NCI-H446 treated with DMSO at 0.1 percent for 48 hours (cell line): ENCODE data around the gene PLPPR1.
A peak's percentile ranks its signal among the peaks of the same experiment; 100 is the strongest.

Experiments used
- DNase-seq: peaks from one replicate; lab custom pipeline; 2025; lab: John Stamatoyannopoulos, UW

Gene PLPPR1

DNA sequence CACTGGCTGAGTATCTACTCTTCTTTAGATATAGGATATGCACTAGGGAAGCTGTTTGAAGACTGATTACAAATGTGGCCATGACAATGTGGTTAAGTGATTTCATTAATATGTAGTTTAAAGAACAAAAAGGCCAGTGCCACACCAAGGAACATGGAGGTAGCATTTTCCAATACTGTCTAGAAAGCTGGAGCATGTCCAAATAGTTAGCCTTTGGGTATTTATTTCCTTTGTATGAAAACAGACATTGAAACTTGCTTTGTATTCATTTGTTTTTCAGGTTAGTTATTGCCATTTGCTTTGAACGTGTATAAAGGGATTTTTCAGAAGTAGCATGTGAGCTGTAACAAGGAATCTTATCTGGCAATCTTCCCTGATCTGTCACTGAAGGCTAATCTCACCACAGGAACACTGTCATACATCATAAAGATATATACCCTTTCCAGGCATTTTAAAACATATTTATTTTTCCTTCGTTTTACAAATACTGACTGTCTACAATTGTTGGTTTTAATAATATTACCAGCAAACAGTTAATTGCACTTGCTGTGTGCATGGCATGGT is 93.4 kb downstream of the PLPPR1 start:
- DNase-seq, result no peak

DNA sequence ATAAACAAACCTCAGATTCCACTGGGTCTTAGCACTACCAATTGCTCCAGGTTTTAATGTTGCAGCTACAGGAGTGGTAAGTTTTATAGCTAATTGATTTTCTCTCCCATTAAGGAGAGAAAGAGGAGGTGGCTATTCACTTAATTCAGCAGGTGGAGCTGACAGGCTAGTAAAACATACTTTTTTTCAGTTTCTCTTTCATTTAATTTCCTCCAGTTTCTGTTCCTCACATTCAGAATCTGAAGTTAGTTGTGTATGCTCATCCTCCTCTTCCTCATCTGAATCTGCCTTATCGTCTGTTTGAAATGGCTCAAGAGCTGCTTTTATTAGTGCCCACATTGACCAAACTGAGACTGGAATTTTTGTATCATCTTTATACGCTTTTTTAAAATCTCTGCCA is 98.0 kb downstream of the PLPPR1 start:
- no peak for DNase-seq

DNA sequence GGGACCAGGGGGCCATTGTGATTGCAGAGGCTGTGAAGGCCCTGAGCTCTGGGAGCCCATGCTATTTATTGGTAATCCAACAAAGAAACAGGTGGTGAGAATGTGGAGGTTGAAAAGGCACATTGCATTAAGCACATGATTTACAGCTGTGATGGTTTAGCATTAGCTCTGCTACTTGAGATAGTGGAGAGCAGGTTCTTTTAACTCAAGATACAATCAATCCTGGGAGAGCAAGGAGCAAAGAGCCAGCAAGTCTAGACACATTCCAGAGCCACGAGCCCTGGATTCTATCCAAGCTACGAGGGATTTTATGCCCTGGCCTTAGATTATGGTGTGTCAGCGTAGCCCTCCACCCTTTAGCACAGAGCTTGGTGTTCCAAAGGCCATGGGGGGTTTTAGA is 98.8 kb downstream of the PLPPR1 start:
- DNase-seq, result peak; percentile 54

DNA sequence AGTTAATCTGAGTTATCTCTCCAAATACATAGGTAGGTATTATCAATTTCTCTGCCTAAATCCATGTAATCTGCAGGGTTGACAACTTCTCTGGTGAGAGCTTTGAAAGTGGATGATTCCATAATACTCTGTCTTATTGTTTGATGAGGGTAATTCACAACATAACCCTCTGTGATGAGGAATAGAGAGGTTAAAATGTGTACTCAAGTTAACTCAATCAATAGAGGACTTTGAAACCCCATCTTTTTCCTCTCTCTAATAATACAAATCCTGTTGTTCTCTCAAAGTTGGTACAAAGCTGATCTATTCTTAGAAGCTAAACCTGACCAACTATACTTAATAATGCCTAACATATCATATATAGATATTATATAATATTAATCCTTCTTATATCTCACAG is 100.1 kb downstream of the PLPPR1 start:
- no peak for DNase-seq

DNA sequence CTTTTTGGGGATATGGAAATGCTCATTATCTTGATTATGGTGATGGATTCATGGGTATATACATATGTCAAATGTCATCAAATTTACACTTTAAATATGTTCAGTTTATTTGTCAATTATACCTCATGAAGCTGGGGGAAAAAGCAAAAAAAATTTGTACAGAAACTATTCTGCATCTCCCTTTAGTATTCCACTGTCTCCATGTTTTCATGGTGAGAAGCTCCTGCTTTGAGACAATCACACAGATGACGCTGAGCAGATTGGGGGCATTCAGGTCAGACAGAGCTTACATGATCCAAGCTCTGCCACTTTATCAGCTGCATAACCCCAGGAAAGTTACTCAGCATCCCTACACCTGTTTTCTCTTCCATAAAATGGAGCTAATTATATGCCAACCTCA is 101.5 kb downstream of the PLPPR1 start:
- no peak for DNase-seq

DNA sequence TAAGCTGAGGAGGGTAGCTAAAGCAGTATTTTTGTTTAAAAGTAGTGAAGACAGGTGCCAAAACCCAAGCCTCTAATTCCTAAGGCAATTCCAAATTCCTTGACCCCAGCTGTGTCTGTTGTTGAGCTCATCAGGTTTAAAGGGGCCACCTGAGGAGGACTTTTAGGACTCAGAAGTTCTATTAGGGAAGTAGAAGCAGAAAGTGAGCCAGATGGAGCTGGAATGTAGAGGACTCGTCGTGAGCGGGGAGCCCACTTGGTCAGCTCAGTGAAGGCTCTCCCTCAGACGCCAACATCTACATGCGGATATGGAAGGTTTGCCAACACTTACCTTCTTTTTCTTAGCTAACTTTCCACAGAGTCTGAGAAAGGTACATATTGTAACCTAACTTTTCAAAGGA is 102.8 kb downstream of the PLPPR1 start:
- DNase-seq, result no peak

DNA sequence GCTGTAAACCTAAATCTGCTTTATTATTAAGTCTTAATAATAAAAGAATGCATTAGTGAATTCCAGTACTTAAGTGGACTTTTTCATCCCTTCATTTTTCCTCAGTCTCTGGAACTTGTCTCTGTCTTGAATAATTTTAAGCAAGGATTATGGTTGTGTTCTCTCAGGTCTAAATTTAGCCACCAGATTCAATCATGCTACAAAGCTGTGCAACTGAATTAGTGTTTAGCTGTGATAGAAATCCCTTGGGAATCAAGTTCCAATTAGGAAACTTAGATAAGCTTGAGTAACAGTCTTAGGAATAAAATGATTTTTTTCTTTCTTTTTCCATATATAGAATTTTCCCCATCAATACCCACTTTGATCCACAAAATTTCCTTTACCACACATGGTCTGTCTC is 104.3 kb downstream of the PLPPR1 start:
- no peak for DNase-seq

DNA sequence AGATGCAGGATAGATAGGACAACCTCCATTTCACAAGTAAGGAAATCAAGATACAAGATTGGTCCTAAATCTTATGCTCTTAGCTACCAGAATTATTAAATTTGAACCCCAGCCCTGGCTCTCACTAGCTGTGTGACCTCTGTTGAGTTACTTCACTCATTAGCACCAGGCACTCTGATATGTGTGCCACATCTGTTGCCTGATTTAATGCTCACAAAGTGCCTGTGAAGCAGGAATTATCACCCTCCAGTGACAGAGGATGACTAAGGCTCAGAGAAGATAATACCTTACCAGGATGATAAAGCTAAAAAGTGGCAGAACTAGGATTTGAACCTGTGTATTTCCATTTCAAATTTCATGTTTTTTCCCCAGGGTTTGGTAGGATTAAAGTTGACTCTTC is 110.0 kb downstream of the PLPPR1 start:
- DNase-seq, result peak; percentile 27

DNA sequence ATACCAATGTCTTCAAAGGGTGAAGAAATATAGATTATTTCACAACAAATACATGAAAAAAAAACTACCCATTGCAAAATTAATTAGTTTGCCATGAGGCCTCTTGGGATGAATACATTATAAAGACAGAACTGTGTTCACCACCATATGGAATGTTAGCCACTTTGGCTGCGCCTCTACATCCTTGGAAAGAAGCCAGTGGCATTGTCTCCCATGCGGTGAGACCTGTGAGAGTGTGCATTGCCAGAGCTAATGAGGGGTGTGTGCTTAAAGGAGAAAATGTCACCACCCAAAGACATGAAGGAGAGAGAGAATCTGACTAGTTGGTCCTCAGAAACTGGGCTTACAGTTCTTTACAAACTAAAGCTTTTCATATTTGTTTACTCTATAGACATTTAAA is 110.6 kb downstream of the PLPPR1 start:
- DNase-seq, result peak; percentile 84

DNA sequence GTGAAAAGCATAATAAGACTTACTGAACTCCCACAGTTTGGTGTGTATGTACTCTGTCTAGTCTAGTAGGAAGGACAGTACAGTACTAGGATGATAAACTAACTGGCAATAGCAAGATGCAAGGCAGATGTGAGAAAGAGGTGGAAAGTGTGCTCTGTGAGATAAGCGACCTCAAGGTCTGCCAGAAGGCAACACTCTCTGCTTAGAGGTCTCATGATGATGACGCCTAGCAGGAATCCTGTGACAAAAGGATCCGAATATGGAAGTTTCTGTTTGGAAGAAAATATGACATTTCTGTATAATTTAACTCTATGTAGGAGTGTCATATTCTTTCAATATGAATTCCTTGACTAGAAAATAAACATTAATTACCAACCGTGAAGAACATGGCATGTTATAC is 112.2 kb downstream of the PLPPR1 start:
- DNase-seq, result peak; percentile 41

DNA sequence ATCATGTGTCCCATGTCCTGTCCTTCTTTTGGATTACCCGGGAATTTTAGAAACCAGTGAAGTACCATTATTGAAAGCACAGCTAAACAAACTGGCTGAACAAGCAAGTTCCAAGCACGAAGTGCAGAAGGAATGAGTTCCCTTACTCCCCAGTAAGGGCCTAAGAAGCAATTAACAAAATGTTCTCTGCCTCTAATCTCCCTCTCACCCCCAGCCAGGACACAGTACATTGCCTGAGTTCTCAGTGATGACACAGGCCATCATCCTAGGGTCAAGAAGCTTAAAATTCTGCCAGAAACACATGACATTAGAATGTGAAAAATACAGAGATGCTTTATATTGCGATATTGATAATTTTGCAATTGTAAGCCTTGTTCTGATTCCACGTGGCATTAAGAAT is 118.0 kb downstream of the PLPPR1 start:
- DNase-seq, result no peak

DNA sequence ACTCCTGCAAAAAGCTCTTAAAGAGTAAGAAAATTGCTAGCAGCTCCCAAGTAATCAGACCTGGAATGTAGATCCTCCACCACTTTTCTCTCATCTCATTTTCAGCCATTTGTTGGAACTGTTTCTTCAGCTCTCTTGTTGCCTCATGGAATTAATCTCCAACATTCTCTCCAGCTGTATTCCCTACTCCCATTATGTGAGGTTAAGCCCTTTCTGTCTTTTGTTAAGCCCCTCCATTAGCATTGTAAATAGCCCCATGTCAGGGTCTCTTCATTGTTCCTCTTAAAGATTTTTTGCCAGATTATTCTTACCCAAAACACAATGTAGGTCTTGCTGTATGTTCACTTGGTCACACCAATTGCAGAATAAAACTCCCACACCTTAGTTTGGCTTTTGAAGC is 119.8 kb downstream of the PLPPR1 start:
- DNase-seq, result no peak

DNA sequence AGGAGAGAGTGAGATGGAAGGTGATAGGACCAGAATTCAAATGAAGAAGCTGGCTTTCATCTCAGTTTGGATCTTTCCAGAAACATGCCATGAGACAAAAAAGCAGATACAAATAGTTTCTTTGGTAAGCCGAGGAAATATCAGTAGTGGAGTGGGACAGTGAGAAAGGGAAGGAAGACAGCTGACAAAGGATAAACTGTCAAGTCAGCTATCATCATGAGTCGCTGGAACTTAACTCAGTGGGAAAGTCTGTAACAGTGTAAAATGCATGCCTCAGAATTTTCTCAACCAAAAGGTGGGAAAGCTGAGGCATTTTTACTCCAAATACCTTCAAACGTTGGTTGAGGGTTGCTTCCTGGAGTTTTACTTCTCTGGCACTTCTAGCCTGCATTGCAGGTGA is 129.8 kb downstream of the PLPPR1 start:
- no peak for DNase-seq

DNA sequence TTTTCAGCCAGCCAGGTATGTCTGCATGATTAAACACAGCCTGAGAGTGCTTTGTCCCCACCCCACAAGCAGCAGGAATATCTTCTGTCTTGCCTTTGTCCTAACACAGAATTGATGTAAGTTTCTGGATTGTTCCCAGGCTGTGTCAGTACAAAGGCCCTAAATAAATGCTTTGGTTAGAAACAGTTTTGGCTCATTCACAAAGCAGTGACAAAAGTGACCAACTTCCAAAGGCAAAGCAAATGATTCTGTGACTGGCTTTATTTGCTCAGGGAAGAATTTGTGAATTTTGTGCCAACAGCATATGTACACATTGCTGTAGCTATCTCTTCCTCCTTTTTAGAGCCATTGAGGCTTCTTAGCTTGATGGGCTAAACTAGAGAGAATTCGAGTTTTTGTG is 133.7 kb downstream of the PLPPR1 start:
- DNase-seq, result peak; percentile 18

DNA sequence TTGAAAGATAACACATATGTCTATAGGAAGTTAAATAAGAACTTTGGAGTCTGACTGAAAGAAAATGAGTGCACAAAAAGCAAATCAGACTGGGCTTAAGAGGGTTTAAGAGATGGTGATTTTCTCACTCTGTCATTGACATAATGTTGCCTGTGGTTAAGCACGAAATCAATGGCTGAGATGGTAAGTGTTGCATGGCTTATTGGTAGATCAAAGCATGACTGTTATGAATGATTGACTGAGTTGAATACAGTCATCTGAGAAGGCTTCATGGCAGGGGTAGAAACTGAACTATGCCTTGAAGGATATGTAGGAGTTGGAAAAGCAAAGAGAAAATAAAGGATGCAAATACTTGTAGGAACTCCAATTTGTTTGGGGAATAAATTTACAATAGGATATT is 136.6 kb downstream of the PLPPR1 start:
- no peak for DNase-seq

DNA sequence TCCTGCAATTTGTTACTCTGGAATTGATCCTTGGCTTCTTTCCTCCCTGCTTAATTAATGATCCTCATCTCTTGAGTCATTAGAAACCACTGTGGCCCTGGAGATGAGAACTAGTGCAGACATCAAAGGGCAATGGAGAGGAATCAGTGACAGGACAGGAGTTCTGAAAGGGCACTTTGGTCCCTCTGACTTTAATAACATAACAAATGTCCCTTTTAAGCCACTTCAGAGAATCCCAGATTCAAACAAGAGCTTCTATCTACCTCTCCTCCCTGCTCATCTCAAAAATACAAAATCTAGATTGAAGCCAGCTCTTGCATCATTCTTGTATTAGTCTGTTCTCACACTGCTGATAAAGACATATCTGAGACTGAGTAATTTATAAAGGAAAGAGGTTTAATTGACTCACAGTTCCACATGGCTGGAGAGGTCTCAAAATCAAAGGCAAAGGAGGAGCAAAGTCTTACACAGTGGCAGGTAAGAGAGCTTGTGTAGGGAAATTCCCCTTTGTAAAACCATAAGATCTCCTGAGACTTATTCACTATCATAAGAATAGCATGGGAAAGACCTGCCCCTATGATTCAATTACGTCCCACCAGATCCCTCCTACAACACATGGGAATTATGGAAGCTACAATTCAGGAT is 139.1 kb downstream of the PLPPR1 start:
- DNase-seq, result no peak

DNA sequence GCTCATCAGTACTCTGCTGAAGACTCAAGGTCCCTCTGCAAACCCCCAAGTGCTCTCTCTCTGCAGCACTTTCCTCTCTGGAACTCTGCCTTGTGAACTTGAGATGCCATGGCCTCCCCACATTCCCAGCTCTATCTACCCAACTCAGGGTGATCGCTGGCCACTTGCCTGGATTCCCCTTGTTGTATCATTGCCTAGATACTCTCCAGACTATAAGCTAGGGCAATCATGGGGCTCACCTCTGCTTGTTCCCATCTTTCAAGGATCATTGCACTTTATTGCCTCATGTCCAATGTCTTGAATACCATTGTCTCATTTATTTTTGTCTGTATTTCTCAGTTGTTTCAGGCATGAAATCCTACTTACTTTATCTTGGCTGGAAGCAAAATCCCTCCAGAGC is 144.1 kb downstream of the PLPPR1 start:
- no peak for DNase-seq

DNA sequence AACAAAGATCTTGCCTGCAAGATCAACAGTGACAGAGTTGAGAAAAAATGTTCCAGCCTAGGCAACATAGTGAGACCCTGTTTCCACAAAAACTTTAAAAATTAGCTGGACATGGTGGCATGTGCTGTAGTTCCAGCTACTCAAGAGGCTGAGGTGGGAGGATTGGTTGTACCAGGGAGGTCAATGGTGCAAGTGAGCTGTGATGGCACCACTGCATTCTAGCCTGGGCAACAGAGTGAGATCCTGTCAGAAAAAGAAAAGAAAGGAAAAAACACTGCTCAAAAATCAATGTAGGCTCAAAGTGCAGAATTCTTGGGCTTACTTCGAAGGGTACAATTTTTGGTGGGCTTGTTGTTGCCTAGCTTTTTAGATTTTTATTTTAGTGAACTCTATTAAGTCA is 145.4 kb downstream of the PLPPR1 start:
- DNase-seq, result no peak

DNA sequence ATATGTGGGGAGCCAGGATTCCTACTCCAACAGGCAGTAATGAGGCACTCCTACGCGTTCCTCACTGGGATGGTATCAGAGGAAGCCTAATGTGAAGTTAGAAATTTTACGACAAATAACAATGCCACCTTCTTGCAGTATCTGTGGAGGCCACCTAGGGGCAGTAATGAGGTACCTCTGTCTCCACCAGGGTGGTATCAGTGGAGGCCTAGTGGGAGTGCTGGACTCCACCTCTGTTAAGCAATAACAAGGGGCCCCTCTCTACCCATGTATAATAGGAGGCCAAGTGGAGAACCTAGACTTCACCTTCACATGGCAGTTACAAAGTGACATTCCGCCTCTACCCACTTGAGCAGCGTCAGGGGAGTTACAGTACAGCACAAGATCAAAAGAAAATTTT is 147.9 kb downstream of the PLPPR1 start:
- no peak for DNase-seq

DNA sequence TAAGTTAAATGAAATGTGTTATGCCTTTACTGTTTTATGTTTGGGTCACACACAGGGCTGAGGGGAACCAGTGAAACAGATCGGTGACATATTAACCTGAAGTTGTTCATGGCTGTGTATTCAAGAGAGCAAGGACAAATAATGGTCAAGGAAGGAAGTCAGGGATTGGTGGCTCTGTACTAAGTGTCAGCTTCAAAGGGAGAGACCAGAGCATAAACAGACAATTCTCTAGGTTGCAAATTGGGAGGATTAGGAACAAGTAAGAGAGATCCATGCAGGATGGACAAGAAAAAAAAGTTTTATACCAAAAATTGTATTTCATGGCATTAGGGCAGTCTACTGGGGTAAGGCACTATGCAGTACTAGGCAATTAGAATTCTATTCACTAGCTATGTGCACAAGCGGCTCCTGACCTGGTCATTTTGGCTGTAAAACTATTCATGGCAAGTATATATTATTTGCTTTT is 156.3 kb downstream of the PLPPR1 start:
- DNase-seq, result no peak

DNA sequence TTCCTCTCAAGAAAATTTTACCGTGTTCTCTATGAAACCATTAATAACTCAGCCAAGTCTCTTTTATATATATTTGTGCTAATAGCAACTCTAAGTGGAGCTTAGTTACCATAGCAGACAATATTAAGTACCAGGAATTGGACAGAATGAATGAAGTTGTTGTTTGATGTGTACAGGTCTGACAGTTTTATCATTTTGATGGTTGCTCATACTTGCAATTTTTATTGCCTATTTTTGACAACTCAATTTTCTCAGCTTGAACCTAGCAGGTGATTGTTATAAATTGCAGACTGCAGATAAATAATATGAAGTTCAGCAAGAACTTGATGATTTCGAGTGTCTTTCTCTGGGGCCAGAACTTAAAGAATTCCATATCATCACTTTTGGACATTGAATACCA is 163.2 kb downstream of the PLPPR1 start:
- no peak for DNase-seq

DNA sequence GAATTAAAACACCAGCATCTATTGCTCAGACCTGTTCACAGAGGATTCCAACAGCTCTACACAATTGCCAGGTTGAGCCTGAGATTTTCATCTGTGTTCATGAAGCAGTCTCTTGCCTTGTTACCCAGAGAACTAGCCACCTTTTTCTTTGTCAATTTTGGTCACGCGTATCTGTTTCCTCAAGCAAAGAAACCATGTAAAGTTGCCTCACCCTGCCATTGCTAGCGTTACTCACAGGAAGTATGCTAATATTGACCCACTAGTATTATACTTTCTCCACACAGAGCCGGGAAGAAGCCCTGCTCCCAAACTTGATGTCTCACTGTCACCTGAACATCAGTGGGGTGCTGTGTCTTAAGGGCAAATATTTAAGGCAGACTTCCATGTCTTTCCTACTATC is 168.5 kb downstream of the PLPPR1 start:
- no peak for DNase-seq

DNA sequence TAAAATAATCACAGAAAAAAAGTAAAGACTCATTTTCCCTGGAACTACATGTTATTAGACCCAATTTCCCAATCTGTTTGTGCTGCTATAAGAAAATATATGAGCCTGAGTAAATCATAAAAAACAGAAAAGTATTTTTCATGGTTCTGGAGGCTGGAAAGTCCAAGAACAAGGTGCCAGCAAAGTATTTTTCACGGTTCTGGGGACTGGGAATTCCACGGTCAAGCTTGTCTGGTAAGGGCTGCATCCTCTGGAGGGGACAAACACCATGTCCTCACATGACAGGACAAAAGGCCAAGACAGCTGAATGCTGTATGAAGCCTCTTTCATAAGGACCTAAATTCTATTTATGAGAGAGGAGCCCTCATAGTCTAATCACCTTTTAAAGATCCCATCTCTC is 172.3 kb downstream of the PLPPR1 start:
- DNase-seq, result no peak

DNA sequence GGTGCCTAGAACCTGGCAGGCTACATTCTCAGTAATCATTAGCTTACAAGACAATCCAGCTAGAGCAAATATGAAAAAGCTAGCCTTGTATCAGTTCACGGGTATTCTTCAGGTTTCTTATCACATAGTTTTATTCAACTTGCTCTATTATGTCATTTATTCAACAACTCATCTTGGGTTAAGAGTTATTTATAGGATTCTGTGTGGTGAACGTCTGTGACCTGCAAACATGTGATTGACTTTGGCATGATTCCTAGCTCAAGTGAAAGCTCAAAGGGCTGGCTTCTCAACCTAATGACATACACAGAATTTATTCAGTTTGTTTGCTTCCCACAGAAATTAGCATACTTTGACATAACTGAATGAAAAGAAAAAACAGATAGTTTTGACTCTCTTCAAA is 173.1 kb downstream of the PLPPR1 start:
- peak; percentile 18 for DNase-seq
